MG63 (cell line): ENCODE results near the gene LCP2. TPM values are rescaled to one million over a fixed set of nuclear protein-coding genes. Genes with fewer than 3 reads are reported as not detected.

Experiments
- total RNA-seq: library from RNA; depleted of rRNA; stranded (reverse); fragments of >200 nt; shearing (Covaris generic); gene quantifications from 2 replicates; pipeline ENCODE4 v1.2.3, GENCODE V29; 2014; ENCODE audit warnings: low replicate concordance; rRNA removed

The LCP2 gene
- total RNA-seq, 1 experiment from 2014 or later: not detected

Other genes with a start within 250 kb of the LCP2 start
- 0.59 TPM in 1 of 2 replicates, not detected in the other for gene FOXI1, start 191.9 kb downstream of the LCP2 start, total RNA-seq
- gene C5orf58, start 64.8 kb downstream of the LCP2 start, total RNA-seq: not detected in 2 replicates
- gene KCNMB1, start 91.6 kb upstream of the LCP2 start, total RNA-seq: 0.43 TPM in 1 of 2 replicates, not detected in the other
- 0.43 and 7.9 TPM in 2 replicates for gene KCNIP1, start 206.2 kb upstream of the LCP2 start, total RNA-seq